ENCODE data around the gene ARHGAP26.

Gene ARHGAP26

DNA sequence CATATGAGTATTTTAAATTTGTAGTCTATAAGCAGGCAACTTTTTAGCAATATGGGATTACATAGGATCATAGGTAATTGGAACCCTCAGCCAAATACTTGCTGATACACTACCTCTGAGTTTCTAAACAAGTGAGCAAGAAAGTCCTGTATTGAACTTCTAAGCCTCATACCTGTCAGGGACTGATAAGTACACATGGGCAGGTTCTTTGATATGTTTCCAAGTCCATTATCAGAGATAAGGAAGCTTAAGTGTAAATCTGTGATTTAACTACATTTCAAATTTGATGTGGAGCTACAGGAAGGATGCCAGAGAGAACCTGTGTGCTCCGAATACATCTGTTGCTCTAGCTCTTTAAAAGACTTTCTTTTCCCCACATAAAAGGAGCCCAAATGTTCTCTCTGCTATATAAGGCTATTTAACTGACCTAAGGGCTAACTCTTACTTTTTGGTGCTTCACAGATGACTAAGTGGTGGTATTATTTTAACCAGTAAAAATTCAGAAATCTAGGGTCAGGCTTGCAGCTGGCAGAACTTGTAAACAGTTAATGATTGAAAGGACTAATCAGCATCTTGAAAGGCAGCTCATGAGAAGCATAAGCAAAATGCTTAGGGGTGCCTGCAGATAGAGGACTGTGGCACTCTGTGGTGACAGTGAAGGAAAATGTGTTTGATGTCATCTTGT is 404.7 kb downstream of the ARHGAP26 start:
- H3K4me3 ChIP-seq (ENCODE audit: low read depth, low read length) = no peak overlapping the region
- TF ChIP-seq, protein P1, sequence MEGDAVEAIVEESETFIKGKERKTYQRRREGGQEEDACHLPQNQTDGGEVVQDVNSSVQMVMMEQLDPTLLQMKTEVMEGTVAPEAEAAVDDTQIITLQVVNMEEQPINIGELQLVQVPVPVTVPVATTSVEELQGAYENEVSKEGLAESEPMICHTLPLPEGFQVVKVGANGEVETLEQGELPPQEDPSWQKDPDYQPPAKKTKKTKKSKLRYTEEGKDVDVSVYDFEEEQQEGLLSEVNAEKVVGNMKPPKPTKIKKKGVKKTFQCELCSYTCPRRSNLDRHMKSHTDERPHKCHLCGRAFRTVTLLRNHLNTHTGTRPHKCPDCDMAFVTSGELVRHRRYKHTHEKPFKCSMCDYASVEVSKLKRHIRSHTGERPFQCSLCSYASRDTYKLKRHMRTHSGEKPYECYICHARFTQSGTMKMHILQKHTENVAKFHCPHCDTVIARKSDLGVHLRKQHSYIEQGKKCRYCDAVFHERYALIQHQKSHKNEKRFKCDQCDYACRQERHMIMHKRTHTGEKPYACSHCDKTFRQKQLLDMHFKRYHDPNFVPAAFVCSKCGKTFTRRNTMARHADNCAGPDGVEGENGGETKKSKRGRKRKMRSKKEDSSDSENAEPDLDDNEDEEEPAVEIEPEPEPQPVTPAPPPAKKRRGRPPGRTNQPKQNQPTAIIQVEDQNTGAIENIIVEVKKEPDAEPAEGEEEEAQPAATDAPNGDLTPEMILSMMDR (IDR thresholded peaks at IDR 0.05; ENCODE audit: borderline replicate concordance, insufficient read depth, low read depth, low read length) = no peak

DNA sequence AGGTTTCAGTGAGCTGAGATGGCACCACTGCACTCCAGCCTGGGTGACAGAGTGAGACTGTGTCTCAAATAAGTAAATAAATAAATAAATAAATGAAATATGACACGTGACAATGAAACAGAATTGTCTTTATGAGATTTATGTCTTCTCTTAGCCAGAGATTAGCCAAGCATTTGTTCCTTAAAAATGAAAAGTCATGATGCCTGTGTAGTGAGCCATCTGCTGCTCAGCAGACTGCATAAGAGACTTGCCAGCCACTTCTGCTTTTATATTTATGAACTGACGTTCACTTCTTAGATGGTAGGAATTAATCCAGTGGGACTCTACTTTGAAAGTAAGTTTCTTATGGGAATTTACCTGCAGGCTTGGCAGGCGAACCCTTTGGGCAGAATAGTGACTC is 405.9 kb downstream of the ARHGAP26 start:
- TF ChIP-seq, protein P1 (IDR thresholded peaks at IDR 0.05; ENCODE audit: borderline replicate concordance, insufficient read depth, low read depth, low read length) = no peak
- no peak overlapping the region for H3K4me3 ChIP-seq (ENCODE audit: low read depth, low read length)

DNA sequence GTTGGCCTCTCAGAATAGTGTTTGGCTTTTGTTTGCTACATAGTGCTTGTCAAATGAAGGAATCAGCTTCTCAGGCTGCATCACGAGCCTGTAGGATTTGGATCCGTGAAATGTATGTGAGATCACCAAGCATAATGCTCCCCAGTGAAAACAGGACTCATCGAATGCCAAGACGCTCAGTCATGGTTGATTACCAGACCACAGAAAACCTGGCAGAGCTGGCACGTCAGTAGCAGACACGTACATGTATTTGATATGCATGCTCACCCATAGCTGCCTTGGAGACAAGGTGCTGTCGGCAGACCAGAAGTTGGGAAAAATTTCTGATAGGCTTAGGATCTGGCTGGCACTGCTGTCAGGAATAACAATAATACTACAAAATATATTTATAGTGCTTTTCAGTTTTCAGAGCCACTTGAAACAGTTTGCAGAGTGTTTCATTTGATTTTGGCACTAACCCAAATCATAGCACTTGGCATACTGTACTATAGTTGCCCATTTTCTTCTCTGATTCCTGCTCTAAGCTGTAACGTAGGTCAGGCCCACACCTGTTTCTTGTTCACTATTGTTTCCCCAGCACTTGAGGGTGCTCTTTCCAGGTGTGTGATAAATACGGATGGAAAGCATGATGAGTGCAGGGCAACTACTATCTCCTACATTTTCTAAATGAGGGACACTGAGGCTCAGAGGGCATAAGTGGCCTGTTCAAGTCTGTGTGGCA is 407.2 kb downstream of the ARHGAP26 start:
- H3K4me3 ChIP-seq (ENCODE audit: low read depth, low read length) = no peak overlapping the region
- TF ChIP-seq, protein P1 (IDR thresholded peaks at IDR 0.05; ENCODE audit: borderline replicate concordance, insufficient read depth, low read depth, low read length) = no peak

DNA sequence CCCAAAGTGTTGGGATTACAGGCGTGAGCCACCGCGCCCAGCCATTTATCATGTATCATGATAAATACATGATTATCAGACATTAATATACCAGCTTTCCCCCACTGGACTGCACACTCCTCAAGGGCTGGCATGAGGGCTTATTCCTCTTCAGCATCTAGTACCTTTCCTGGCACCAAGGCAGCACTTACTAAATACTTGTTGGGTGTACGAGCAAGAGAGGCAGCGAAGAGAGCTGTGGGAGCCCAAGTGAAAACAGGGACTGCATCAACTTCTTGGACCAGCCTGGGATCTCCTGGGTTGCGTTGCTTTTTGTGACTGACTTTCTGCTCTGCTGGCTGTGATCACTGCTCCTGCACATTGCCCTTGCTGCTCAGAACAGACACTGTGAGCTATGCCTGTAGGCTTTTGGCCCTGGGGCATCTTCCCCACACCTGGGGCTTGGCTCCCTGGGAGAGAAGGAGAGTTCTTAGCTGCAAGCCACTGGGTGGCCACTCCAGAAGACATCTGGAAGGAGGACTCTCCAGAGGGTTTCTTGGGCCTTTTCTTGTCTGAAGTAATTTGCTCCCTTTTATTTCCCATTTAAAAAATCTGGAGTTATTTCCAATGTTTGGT is 409.1 kb downstream of the ARHGAP26 start:
- TF ChIP-seq, protein P1 (IDR thresholded peaks at IDR 0.05; ENCODE audit: borderline replicate concordance, insufficient read depth, low read depth, low read length) = no peak
- no peak overlapping the region for H3K4me3 ChIP-seq (ENCODE audit: low read depth, low read length)

DNA sequence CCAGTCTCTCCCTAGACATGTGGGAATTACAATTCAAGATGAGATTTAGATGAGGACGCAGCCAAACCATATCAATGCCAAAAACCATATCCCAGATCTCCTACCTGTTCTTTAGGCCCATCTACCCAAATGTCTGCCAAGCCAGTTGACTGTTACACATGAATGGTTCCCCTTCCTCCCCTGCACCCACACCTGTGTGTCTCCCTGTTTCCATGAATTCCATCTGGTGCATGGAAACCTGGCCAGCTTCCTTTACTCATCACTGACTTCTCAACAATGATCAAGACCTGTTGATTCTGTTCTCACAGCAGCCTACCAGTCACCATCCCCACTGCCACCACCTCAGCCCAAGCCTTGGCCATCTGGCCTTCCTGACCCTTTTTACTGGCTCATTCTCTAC is 410.6 kb downstream of the ARHGAP26 start:
- TF ChIP-seq, protein P1 (IDR thresholded peaks at IDR 0.05; ENCODE audit: borderline replicate concordance, insufficient read depth, low read depth, low read length) = no peak
- no peak overlapping the region for H3K4me3 ChIP-seq (ENCODE audit: low read depth, low read length)

DNA sequence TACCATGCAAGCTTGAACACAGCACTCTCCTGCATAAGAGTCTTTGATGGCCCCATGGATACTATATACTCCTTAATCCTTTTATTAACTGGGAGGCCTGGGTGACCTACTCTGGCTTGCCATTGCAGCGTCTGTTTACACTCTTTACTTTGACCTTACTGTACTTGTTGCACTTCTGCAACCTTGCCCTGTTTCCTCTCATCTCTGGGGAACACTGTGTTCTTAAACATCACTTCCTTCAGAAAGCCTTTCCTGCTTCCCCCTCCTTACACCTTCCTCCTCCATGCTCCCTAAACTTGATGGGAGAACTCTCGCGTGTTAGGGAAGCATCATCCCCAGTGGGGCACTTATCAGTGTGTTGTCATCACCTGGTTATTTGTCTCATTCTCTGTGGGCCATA is 411.0 kb downstream of the ARHGAP26 start:
- TF ChIP-seq, protein P1 (IDR thresholded peaks at IDR 0.05; ENCODE audit: borderline replicate concordance, insufficient read depth, low read depth, low read length) = no peak
- no peak overlapping the region for H3K4me3 ChIP-seq (ENCODE audit: low read depth, low read length)
